Stimulated activated CD4-positive, alpha-beta T cell treated with anti-CD3 and anti-CD28 coated beads, Interleukin-4, amount 100 ng/mL, for 24 hours (primary cell): Measurements from ENCODE around the gene RPL22.
"Not testable (repeated sequence)": the region's sequence is repeated elsewhere in the genome, so short reads cannot be mapped to it uniquely, and the experiment has no call there.

Experiments
- DNase-seq: peaks from one replicate; pipeline ENCODE4 v3.0.0-alpha.2; 2020

RPL22 gene

DNA sequence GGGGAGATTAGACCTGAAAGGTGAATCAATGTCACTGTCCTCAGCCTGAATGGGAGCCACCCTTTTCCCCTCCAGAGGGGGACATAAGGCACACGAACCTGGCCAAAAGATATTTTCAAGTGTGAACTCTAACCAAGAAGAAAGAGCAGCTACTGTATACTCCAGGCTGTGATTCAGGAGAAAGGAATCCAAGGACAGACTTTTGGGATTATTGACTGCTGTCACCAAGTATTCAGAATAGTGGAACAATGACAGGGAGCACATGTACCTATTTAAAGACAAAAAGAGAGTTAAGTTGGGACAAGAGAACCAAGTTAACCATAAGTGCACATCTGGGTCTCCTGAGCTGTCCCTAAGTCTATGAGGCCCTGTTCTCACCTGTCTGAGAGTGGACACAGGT is 34.0 kb upstream of the RPL22 start:
- no peak for DNase-seq

DNA sequence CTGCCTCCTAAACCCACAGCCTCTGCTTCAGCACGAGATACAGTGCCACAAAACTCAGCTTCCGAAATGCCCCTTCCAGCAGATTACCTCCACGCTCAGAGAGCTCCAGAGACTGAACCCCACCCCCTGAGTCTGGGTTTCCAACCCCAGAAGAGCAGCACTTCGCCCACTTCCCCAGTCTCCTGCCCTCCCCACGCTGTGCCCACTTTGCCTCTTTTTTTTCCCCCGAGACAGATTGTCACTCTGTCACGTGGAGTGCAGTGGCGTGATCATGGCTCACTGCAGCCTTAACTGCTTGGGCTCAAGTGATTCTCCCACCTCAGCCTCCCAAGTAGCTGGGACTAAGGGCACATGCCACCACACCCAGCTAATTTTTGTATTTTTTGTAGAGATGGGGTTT is 26.3 kb upstream of the RPL22 start:
- DNase-seq: no peak

DNA sequence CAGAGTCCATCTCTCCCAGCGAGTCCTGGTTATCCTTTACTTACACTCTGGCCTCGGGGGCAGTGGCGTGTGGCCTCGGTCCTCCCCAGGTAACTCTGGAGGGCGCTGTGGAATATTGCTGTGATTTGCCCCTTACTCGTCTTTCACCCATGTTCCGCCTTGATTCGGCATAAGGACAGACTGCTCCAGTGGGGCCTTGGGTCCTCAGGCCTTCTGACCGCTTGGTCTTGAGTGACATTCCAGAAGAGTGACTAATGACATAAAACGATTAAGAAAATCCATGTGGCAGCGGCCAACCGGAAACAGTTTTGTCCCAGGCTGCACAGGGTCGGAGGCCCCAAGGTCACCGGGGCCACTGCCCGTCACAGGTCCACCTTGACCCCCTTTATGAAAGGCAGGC is 25.3 kb upstream of the RPL22 start:
- DNase-seq: no peak

DNA sequence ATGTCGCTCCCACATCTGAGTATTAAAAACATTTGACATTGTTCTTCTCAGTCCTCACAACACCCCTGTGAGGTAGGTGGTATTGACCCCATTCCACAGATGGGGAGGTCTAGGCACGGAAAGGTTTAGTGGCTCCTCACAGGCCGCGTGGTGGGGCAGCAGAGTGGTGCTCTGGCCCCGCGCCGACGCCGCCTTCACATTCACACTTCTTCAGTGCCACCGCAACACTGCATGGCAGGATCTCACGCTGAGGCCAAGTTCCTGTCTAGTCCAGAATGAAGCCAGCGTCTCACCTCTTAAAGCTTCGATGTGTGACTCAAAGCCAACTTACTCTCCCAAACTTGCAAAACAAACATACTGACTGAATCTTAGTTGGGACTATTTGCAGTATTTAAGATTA is 24.2 kb upstream of the RPL22 start:
- no peak for DNase-seq

DNA sequence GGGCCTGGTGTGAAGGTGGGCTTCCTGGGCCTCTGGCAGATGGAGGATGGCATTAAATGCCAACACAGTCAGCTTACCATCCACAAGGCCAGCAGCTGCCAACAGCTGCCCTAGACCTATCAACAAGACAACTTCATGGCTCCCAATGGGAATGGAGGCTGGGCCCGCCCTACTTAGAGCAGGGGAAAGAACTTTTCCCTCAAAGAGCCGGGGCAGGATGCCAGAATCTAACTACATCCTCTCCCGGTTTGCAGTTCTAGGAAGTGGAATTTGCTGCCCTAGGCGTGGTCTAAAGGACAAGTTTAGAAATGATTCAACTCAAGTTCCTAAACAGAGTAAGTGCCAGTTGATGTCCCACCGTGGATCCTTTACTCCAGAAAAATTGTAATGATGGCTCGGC is 23.2 kb upstream of the RPL22 start:
- no peak for DNase-seq

DNA sequence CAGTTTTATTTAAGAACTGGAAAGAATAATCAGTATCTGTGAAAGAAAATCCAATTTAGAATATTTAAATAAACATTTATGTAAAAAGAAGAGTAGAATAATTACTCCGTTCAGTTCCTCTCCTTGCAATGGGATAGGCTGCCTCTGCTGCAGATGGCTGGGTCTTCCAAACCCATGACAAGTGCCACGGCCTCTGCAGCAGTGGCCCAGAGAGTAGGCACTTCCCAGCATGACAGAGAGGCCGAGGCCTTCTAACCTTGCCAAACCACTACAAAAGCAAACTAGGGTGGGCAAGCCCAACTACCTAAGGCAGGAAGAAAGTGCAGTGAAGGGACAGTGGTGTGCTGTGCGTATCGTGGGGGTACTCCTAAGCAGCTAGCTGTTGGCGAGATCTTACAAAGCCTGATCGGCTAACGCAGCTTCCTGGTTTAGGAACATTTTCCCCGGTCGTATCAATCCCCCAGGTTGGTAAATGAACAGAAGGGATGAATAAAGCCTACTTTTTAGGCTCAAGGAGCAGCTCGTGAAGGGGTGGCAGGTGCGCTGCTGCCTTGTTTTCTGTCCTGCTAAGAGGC is 21.9 kb upstream of the RPL22 start:
- no peak for DNase-seq

DNA sequence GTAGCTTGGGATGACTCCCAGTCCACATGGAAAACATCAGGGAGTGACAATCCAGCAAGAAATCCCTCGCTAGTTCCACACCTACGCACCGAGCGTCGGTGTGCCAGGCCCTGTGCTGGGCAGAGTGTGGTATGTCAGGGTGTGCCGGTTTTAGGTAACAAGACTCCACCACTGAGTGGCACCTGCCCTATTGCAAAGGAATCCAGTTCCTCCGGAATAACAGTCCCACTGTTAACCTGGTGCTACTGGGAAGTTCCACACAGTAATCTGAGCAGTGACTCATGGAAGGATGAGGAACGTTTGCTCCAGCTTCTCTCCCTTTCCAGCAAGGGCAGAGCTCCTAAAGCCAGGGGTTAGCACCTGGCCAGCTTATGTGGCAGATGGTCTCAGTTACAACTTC is 20.8 kb upstream of the RPL22 start:
- no peak for DNase-seq

DNA sequence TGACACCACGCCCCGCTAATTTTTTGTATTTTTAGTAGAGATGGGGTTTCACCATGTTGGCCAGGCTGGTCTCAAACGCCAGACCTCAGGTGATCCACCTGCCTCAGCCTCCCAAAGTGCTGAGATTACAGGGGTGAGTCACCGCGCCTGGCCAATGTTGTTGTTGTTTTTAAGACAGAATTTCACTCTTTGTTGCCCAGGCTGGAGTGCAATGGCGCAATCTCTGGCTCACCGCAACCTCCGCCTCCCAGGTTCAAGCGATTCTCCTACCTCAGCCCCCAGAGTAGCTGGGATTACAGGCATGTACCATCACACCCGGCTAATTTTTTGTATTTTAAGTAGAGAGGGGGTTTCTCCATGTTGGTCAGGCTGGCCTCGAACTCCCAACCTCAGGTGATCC is 20.2 kb upstream of the RPL22 start:
- DNase-seq: not testable (repeated sequence)

DNA sequence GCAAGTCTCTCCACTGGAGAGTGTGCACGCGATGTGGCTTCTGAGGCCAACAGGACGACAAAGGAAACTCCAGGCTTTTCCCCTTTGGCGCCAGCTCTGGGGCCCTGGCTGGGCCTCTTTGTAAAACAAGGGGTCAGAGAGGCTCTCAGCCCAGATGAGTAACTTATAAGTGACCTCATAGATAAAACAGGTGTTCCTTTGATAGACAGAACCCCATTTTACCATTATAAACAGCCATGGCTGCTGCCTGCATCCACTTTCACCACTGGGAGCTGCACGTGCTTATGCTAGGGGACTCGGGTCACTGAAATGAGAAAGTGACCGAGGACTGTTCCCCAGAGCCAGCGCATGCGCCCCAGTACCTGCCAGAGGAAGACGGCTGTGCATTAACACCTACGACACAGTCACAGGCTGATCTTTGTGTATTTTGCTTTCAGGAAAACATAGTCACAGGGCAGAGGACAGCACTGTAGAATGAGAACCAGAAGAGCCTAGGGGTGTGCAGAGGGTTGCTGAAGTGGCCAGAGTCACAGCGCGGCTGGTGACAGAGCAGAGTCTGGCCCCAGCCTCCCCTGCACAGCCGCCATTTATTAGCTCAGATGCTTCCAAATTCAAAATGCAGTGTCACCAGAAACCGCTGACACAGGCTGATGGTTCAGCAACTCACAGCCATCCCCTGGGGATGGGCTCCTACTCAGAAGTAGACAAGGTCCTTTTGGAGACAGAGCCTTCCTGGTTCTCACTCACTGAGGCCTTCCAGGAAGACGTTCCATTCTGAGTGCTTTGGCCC is 19.2 kb upstream of the RPL22 start:
- no peak for DNase-seq

DNA sequence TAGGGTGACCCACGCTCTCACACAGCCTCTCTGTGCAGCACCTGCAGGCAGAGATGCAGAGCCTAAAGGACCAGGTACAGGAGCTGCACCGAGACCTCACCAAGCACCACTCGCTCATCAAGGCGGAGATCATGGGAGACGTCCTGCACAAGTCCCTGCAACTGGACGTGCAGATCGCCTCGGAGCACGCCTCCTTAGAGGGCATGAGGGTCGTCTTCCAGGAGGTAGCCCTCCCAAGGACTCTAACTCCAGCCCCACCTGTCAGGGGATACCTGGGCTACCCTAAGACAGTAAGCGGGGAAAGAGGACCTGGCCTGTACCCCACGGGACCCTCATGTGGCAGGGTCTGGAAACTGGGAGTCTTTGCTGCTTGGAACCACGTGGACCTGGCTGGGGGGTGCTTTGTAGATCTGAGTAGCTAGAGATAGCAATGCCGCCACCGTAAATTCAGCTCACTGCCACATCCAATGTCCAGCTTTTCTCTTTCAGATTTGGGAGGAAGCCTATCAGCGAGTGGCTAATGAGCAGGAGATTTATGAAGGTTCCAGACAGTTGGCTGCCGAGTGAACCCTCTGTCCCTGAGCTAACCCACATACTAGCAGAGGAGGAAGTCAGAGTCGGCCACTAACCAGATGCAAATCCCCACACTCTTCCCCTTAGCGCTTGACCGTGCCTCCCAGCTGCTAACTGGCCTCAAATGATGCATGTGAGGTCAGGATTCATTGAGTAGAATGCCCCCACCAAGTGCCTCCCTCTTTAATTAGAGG is 13.0 kb upstream of the RPL22 start:
- DNase-seq: no peak

DNA sequence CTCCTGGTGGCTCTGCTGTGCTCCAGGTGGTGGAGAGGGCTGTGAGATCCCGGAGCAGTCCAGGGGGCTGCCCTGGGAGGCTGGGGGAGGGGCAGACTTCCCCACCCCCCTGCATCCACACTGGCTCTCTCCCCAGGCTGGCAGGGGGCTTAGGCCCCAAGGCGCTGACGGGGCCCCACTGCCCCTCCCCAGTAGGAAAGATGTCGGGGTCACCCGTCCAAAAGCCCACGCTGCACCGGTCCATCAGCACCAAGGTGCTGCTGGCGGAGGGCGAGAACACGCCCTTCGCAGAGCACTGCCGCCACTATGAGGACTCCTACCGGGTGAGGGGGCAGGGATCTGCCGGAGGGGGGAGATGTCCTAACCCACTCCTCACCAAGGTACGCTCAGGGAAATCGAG is 12.3 kb upstream of the RPL22 start:
- no peak for DNase-seq

DNA sequence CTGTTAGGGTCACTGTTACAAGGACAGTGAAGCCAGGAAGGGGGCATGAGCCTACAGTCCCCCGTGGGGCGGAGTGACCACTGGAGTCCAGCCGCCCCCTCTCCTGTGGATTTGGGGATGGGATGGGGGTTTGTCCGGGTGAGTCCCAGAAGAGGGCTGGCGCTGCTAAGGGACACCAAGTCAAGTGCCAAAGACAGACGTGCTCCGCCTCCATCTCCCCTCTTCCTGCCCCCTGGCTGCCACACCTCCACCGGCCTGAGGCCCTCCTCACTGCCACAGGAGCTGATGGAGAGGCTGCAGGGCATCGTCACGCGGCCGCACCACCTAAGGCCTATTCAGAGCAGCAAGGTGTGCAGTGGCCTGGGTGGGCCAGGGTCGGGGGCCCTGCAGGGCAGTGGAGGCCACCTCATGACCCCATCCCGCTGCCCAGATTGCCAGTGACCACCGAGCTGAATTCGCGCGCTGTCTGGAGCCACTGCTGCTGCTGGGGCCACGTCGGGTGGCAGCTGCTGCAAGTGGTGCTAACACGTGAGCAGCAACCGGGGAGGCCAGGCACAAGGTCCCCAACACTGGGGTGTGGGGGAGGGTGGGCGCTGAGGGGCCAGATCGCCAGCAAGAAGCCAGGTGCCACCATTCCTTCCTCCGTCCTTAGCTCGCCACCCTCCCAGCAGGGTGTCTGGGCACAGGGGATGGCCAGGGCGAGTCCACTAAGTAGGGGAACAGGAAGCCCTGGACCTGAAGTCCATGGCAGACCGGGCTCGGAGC is 11.4 kb upstream of the RPL22 start:
- no peak for DNase-seq

DNA sequence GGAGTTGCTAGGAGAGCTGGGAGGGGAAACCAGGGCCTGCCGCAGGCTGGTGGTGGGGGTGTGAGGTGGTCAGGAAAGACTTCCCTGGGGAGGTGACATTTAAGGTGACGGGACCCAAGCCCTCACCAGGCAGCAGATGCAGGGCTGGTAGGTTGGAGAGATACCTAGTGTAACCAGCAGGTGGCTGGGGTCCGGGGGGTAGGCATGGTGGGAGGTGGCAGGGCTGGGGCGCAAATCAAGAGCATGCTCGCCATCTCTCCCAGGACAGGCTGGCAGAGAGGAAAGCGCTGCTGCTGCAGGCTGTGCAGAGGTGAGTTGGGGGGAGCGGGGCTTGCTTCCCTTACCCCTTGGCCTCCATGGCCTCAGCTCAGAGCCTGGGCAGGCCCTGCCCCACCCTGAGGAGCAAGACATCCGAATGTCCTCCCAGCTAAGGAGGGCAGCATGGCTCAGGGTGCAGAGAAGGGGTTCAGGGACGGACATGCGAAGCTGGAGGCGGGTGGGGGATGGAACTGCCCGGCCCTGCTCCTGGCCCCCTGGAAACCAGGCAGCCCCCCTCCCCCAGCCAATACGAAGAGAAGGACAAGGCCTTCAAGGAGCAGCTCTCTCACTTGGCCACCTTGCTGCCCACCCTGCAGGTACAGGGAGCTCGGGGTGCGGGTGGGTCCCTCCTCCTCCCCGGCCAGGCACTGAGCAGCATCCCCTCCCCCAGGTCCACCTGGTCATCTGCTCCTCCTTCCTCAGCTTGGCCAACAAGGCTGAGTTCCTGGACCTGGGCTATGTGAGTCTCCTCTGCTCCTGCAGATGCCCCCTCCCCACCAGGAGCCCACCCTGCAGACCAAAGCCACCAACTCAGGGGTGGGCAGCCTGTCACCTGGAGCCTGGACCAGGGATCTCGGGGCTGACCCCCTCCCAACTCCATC is 10.5 kb upstream of the RPL22 start:
- DNase-seq: peak; percentile 33

DNA sequence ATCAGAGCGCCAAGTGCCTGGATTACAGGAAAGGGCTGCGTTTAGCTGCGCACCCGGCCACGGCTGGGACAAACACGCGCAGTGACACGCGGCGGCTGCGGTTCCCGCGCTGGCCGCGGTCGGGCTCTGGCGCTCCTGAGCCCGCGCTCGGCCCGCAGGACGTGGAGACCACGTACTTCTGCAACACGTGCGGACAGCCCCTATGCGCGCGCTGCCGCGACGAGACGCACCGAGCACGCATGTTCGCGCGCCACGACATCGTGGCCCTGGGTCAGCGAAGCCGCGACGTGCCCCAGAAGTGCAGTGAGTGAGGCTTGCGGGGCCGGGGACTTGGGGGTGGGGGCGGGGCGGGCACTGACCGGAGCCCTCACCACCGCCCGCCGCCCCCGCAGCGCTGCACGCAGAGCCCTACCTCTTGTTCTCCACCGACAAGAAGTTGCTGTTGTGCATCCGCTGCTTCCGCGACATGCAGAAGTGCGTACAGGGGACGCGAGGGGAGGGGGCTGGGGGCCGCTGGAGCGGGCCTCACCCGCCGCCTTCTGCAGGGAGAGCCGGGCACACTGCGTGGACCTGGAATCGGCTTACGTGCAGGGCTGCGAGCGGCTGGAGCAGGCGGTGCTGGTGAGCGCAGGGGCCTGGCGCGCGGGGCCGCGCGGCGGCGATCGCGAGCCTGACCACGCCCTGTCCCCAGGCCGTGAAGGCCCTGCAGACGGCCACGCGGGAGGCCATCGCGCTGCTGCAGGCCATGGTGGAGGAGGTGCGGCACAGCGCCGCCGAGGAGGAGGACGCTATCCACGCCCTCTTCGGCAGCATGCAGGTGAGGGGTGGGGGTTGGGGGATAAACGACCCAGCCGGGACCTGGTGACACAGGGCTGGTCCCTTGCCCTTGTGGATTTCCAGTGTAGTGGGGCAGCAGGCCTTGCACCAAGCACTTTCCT is 9.6 kb upstream of the RPL22 start:
- peak; percentile 22 for DNase-seq

DNA sequence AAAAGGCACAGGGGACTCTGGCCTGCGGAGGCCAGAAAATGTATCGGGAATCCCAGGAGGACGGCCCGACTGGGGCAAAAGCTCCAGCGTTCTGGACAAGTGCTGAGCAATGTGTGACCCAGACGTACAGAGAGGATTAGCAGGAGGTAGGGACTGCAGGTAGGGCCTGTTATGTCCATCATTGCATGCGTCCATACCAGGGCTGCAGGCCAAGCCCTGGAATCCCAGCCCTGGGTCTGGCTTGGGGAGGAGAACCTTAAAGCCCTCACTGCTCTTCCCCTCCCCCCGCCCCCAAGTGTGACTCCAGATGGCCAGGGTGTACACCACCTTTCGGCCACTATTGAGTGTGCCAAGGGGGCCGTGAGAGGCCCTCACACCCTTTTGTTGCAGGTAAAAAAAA is 8.5 kb upstream of the RPL22 start:
- no peak for DNase-seq

DNA sequence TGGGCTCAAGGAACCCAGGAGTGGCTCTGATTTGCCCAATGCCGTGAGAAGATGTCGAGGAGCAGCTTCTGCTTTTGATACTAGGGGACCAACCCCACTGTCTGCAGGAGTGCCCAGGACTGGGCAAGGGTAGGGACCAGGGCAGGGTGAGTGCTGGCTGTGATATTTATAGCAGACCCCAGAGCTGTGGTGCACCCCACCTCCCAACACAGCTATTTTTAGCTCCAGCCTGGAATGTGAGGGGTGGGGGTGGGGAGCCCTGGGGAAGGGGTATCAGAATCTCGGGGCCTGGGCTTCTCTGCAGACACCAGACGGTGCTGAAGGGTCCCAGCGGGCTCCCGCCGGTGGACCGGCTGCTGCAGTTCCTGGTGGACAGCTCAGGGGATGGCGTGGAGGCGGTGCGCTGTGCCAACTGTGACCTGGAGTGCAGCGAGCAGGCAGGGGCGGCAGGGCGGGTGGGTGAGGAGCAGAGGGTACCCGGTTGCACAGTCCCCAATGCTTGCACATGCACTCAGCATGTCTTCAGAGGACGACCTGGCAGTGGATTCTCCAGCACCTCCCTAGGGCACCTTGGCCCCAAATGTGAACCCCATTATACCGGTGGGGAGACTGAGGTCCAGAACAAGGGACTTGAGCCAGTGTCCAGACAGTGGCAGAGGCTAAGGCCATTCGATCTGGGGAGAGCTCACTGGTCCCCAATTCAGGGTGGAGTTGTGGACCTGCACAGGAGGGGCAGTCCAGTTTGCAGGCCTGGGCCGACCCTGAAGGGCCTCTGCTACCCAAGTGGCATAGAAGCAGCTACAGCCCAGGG is 7.9 kb upstream of the RPL22 start:
- no peak for DNase-seq

DNA sequence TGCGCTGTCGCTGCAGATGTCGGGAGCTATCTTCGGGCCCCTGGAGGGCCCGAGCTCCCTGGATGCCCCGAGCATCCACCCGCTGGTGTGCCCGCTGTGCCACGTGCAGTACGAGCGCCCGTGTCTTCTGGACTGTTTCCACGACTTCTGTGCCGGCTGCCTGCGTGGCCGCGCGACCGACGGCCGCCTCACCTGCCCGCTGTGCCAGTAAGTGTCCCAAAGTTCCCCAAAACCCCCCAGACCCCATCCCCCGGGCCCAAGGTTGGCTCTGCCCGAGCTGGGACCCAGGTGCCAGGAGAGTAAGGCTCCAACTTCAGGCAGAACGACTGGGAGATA is 7.1 kb upstream of the RPL22 start:
- DNase-seq: no peak

DNA sequence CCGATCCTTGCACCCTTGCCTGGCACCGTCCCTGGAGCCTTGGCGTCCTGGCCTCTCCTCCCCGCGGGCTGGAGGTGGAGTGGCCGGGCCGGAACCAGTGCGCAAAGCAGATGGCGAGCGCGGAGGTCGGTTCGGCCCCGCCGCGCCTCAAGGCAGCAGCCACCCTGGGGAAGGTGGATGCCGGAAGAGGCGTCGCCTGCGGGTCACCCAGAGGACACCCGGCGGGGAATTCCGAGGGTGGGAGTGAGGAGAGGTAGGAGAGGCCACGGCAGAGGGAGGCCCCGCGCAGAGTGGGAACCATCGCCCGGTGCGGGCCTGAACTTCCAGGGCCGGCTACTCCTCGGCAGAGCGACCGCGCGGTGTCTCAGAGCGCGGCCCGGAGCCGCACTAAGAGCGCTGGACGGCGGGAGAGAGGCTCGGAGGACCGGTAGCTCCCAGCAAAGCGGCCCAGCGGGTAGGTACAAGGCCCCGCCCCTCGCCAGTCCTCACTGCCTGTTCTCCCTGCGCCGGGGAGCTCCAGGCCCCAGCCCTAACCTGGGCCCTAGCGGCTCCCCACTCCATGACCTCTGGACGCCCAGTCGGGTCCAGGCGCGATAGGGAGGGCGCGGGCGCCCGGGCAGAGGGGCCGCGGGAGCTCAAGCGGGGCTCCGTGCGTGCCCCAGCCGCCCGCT is 6.6 kb upstream of the RPL22 start, which contains the start of gene RNF207:
TSS of gene RNF207 (plus strand) at position 271 of the 671 bp plus-strand sequence. CDS start 417 bp downstream, outside the sequence.
- peak; percentile 80 for DNase-seq

DNA sequence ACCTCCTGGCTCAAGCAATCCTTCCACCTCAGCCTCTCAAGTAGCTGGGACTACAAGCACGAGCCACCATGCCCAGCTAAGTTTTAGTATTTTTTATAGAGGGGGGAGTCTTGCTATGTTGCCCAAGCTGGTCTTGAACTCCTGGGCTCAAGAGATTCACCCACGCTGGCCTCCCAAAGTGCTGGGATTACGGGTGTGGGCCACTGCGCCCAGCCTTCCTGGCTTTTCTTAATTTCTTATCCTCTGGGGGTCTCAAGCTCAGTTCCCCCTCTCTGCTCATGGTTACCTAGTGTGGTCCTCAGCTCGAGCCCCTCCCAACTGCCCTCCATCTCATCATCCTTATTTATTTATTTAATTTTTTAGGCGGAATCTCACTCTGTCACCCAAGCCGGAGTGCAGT is 2.9 kb upstream of the RPL22 start:
- DNase-seq: no peak
